Testis (tissue), 2 donors: ENCODE results near the gene ADCY10.

Source experiments
- POLR2A ChIP-seq: fragments of 450-650 bp; IDR thresholded peaks from one replicate; pipeline ENCODE4 v1.6.1; 2017; ENCODE audit warnings: antibody characterized with exemption, mild to moderate bottlenecking, moderate library complexity
- TF ChIP-seq, protein P1 (sequence below), 3 experiments: fragments of 450-650 bp in 2 of 3; fragments of 200-600 bp in 1 of 3; sonication (generic) in 1 of 3; IDR thresholded peaks; one replicate each; pipeline ENCODE4 v1.5.1; 2016 to 2019; ENCODE audit warnings: antibody characterized with exemption in 3 of 3, mild to moderate bottlenecking in 2 of 3, moderate library complexity in 1 of 3

DNA sequence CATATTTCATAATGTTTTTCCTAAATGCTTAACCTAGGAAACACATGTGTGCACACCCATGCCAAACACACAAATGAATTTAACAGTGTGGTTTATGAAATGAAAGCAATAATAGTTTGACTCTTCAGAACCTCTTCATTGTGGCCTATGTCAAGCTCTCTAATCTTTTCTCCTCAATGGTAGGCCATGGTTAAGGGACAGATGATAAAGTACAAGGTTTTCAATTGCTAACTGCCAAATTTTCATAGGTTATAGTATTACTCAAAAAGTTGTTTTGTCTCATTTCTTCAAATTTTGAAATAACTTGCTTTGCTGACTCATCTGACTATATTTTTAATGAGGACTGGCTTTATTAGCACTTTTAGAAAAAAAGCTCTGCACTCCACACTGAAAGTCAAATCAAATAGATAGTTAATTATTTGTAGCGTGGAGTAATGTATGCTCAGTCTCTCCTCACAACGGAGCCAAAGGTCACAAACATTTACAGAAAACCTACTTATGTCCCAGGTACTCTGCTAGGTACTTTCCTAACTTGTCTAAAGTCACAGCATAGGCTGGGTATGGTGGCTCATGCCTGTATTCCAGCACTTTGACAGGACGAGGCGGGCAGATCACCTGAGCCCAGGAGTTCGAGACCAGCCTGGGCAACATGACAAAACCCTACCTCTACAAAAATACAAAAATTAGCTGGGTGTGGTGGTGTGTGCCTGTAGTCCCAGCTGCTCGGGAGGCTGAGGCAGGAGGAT lies 3.0 kb upstream of the ADCY10 start:
- TF ChIP-seq, protein P1, sequence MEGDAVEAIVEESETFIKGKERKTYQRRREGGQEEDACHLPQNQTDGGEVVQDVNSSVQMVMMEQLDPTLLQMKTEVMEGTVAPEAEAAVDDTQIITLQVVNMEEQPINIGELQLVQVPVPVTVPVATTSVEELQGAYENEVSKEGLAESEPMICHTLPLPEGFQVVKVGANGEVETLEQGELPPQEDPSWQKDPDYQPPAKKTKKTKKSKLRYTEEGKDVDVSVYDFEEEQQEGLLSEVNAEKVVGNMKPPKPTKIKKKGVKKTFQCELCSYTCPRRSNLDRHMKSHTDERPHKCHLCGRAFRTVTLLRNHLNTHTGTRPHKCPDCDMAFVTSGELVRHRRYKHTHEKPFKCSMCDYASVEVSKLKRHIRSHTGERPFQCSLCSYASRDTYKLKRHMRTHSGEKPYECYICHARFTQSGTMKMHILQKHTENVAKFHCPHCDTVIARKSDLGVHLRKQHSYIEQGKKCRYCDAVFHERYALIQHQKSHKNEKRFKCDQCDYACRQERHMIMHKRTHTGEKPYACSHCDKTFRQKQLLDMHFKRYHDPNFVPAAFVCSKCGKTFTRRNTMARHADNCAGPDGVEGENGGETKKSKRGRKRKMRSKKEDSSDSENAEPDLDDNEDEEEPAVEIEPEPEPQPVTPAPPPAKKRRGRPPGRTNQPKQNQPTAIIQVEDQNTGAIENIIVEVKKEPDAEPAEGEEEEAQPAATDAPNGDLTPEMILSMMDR (IDR thresholded peaks at IDR 0.05): no peak
- TF ChIP-seq POLR2A: no peak
